H1 (cell line): Measurements from ENCODE around the gene RRM1. TPM values are rescaled to one million over a fixed set of nuclear protein-coding genes. Genes with fewer than 3 reads are reported as not detected.

Experiments
- CTCF ChIA-PET: fragments of 300-600 bp; sonication (Branson Sonifier 250); formaldehyde crosslinking; loops from one replicate; lab custom pipeline; 2021; ENCODE audit not compliant: partially characterized antibody; lab: Charles Lee
- POLR2A ChIA-PET: fragments of 300-600 bp; sonication (Branson Sonifier 250); formaldehyde crosslinking; loops from one replicate; lab custom pipeline; 2021; ENCODE audit warnings: inconsistent platforms; ENCODE audit not compliant: partially characterized antibody; lab: Charles Lee
- DNase-seq, 2 experiments: peaks; one replicate each; pipeline versions ENCODE4 v3.0.0 to v3.0.0-alpha.2; 2010 to 2022; ENCODE audit warnings: low spot score in 2 of 2, low read depth in 1 of 2, mixed read lengths in 1 of 2
- FAIRE-seq: peaks from 2 replicates; lab custom pipeline; 2011; peaks lifted over from hg19 to GRCh38; lab: Jason Lieb, UNC
- H2AFZ ChIP-seq: 2 replicates; pipeline ENCODE4 v1.8.1; 2012; ENCODE audit warnings: low read length, inconsistent platforms
- H2AK5ac ChIP-seq: 2 replicates; pipeline ENCODE4 v1.6.1; 2013; ENCODE audit warnings: low read depth, low read length
- H2BK120ac ChIP-seq: replicated peaks from 2 replicates; pipeline ENCODE3; 2013; ENCODE audit warnings: low read depth, low read length, inconsistent platforms
- H2BK12ac ChIP-seq: 2 replicates; pipeline ENCODE4 v1.6.1; 2013; ENCODE audit warnings: low read depth, low read length
- H2BK15ac ChIP-seq: 2 replicates; pipeline ENCODE4 v1.6.1; 2013; ENCODE audit warnings: low read length
- H2BK20ac ChIP-seq: 2 replicates; pipeline ENCODE4 v1.6.1; 2013; ENCODE audit warnings: low read length
- H2BK5ac ChIP-seq: 2 replicates; pipeline ENCODE4 v1.6.1; 2013; ENCODE audit warnings: low read depth, low read length
- H3K14ac ChIP-seq: 2 replicates; pipeline ENCODE4 v1.6.1; 2013; ENCODE audit warnings: inconsistent platforms; ENCODE audit not compliant: insufficient read length
- H3K18ac ChIP-seq: 2 replicates; pipeline ENCODE4 v1.6.1; 2013; ENCODE audit warnings: low read length; ENCODE audit errors: extremely low read depth
- H3K23ac ChIP-seq: 2 replicates; pipeline ENCODE4 v1.6.1; 2013; ENCODE audit warnings: inconsistent platforms; ENCODE audit not compliant: insufficient read length
- H3K23me2 ChIP-seq: 2 replicates; pipeline ENCODE4 v1.6.1; 2013; ENCODE audit warnings: low read depth, low read length
- H3K27ac ChIP-seq: 2 replicates; pipeline ENCODE4 v1.6.1; 2011; ENCODE audit warnings: low read depth, low read length, inconsistent platforms
- H3K27me3 ChIP-seq, 4 experiments: replicated peaks in 1 of 4; 1 replicate in 1 of 4; 2 replicates in 3 of 4; pipeline versions ENCODE4 v1.6.1 to v1.8.1; 2011 to 2013; ENCODE audit warnings: low read length in 3 of 4, mild to moderate bottlenecking in 3 of 4, inconsistent platforms in 2 of 4, mixed read lengths in 2 of 4, moderate library complexity in 1 of 4; ENCODE audit not compliant: control insufficient read depth in 3 of 4, insufficient read depth in 3 of 4; ENCODE audit errors: extremely low read depth in 1 of 4
- H3K36me3 ChIP-seq, 4 experiments: 2 replicates each; pipeline versions ENCODE4 v1.6.1 to v1.8.1; 2011 to 2013; ENCODE audit warnings: mild to moderate bottlenecking in 4 of 4, low read length in 3 of 4, moderate library complexity in 2 of 4, control low read depth in 1 of 4, inconsistent platforms in 1 of 4; ENCODE audit not compliant: insufficient read depth in 4 of 4, control insufficient read depth in 2 of 4
- H3K4ac ChIP-seq: replicated peaks from 2 replicates; pipeline ENCODE3; 2013; ENCODE audit warnings: low read length, low read depth, mixed read lengths, inconsistent platforms; ENCODE audit not compliant: insufficient read length
- H3K4me1 ChIP-seq, 4 experiments: replicated peaks in 1 of 4; 1 replicate in 1 of 4; 2 replicates in 3 of 4; pipeline versions ENCODE4 v1.6.1 to v1.8.1; 2011 to 2013; ENCODE audit warnings: low read length in 3 of 4, inconsistent platforms in 2 of 4, mixed read lengths in 1 of 4; ENCODE audit not compliant: insufficient read depth in 4 of 4, control insufficient read depth in 3 of 4
- H3K4me2 ChIP-seq, 2 experiments: 2 replicates each; pipeline versions ENCODE4 v1.6.1 to v1.8.1; 2011 to 2013; ENCODE audit warnings: low read depth in 2 of 2, low read length in 2 of 2, control low read depth in 1 of 2, inconsistent platforms in 1 of 2, mild to moderate bottlenecking in 1 of 2; ENCODE audit not compliant: insufficient read depth in 1 of 2
- H3K4me3 ChIP-seq, 4 experiments: fragments of 200-600, 300-600 bp in 1 of 4; sonication (generic), shearing (Covaris generic), sonication (Bioruptor Twin) in 1 of 4; 2 replicates each; pipeline versions ENCODE4 v1.5.1 to v1.8.1; 2011 to 2016; ENCODE audit warnings: low read length in 4 of 4, low read depth in 3 of 4, control low read depth in 2 of 4, inconsistent platforms in 2 of 4, mild to moderate bottlenecking in 2 of 4, mixed read lengths in 1 of 4, moderate library complexity in 1 of 4; ENCODE audit not compliant: insufficient read depth in 2 of 4; ENCODE audit errors: extremely low read depth in 1 of 4
- H3K56ac ChIP-seq: replicated peaks from 2 replicates; pipeline ENCODE3; 2013; ENCODE audit warnings: low read depth, mild to moderate bottlenecking, mixed read lengths, low read length, inconsistent platforms; ENCODE audit not compliant: insufficient read length
- H3K79me1 ChIP-seq: 2 replicates; pipeline ENCODE4 v1.6.1; 2013; ENCODE audit warnings: low read depth, low read length, control low read depth
- H3K79me2 ChIP-seq, 2 experiments: 2 replicates each; pipeline versions ENCODE4 v1.6.1 to v1.8.1; 2012 to 2013; ENCODE audit warnings: low read length in 2 of 2, mild to moderate bottlenecking in 2 of 2, inconsistent platforms in 1 of 2; ENCODE audit not compliant: insufficient read depth in 2 of 2, control insufficient read depth in 1 of 2
- H3K9ac ChIP-seq, 4 experiments: replicated peaks in 1 of 4; 1 replicate in 1 of 4; 2 replicates in 3 of 4; pipeline versions ENCODE4 v1.6.1 to v1.8.1; 2011 to 2013; ENCODE audit warnings: low read depth in 3 of 4, low read length in 3 of 4, control low read depth in 2 of 4, mild to moderate bottlenecking in 2 of 4, moderate library complexity in 2 of 4, inconsistent platforms in 1 of 4; ENCODE audit errors: extremely low read depth in 1 of 4
- H3K9me3 ChIP-seq, 2 experiments: 2 replicates each; pipeline versions ENCODE4 v1.6.1 to v1.8.1; 2012 to 2013; ENCODE audit warnings: mild to moderate bottlenecking in 2 of 2, moderate library complexity in 2 of 2, control low read depth in 1 of 2, inconsistent platforms in 1 of 2, low read depth in 1 of 2, low read length in 1 of 2, mixed read lengths in 1 of 2; ENCODE audit not compliant: insufficient read depth in 2 of 2
- H4K20me1 ChIP-seq, 2 experiments: replicated peaks in 1 of 2; 2 replicates each; pipeline versions ENCODE3 to v1.8.1; 2011 to 2013; ENCODE audit warnings: inconsistent platforms in 2 of 2, low read length in 2 of 2, mild to moderate bottlenecking in 1 of 2; ENCODE audit not compliant: insufficient read depth in 2 of 2, control insufficient read depth in 1 of 2
- H4K5ac ChIP-seq: 2 replicates; pipeline ENCODE4 v1.6.1; 2013; ENCODE audit warnings: low read length, low read depth, mixed read lengths, inconsistent platforms; ENCODE audit not compliant: insufficient read length
- H4K8ac ChIP-seq: 2 replicates; pipeline ENCODE4 v1.8.0; 2013; ENCODE audit warnings: mild to moderate bottlenecking, moderate library complexity, low read length, inconsistent platforms; ENCODE audit not compliant: insufficient read depth; ENCODE audit errors: extremely low read depth
- H4K91ac ChIP-seq: replicated peaks from 2 replicates; pipeline ENCODE3; 2013; ENCODE audit warnings: low read length, mixed read lengths, inconsistent platforms; ENCODE audit not compliant: insufficient read length
- NRF1 ChIP-seq: IDR thresholded peaks from 2 replicates; pipeline ENCODE4 v1.6.1; 2011; ENCODE audit warnings: mild to moderate bottlenecking, low read depth, low read length, improper control_type of control experiment
- WGBS, 2 experiments: shearing (Covaris generic) in 1 of 2; methylation state at CpG; one replicate each; pipeline versions ENCODE4 v1.1.6 to v1.1.7; 2013 to 2015; ENCODE audit warnings: low lambda C conversion rate in 2 of 2, mixed read lengths in 2 of 2, inconsistent platforms in 1 of 2, low coverage in 1 of 2, missing lambda C conversion rate in 1 of 2; ENCODE audit not compliant: insufficient replicate concordance in 2 of 2, insufficient coverage in 1 of 2, insufficient read length in 1 of 2; ENCODE audit errors: extremely low coverage in 1 of 2, missing lambda C conversion rate in 1 of 2; 5-methylcytosine and 5-hydroxymethylcytosine counted together
- polyA plus RNA-seq, 7 experiments: library from polyadenylated mRNA; depleted of rRNA in 3 of 7; stranded (reverse) in 5 of 7; unstranded in 2 of 7; fragments of >200 nt in 5 of 7; fragments of 200-250 nt in 2 of 7; gene quantifications; 1 replicate in 5 of 7; 2 replicates in 1 of 7; 4 replicates in 1 of 7; pipeline versions ENCODE4 v1.2.1 to v1.2.3, GENCODE V29; 2011 to 2013; ENCODE audit warnings: missing spikeins in 2 of 7, mixed read lengths in 2 of 7
- total RNA-seq: library from RNA; stranded (reverse); fragmentation: NEBNext Ultra II Directional; extraction: Animal tissue kit (Norgen Biotek cat#: 25700); gene quantifications from 2 replicates; pipeline ENCODE4 v1.2.1, GENCODE V29; 2021

The RRM1 gene
- total and polyA plus RNA-seq, 2 of the 8 experiments (the other 6 are each of a cell fraction or from before 2014, with no cell fraction given) = 63.6 to 126 TPM

DNA sequence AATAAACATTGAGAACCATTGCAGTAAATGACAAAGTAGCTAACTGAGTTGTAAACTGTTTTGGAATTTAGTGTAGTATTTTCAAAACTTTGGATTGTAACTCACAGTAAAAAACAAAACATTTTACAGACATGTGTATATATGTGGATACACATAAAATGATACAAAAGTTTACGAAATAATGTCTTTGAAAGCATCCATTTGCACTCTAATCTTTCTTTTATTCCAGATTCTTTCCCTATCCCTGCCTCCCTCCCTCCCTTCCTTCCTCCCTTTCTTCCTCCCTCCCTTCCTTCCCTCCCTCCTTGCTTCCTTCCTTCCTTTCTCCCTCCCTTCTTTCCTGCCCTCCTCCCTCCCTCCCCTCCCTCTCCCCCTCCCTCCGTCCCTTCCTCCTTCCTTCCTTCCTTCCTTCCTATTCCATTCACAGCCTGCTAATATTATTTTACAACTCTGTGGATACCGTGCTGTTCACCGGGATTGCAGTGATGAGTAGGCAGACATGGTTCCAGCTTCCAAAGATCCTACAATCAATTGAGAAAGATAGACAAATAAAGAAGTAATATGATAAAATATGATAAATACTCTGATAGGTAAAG lies 3.5 kb downstream of the RRM1 start:
- Histone ChIP-seq H3K23ac (no peak overlapping the region), H2BK5ac (no peak overlapping the region), H3K18ac (no peak overlapping the region), H3K4me1 (peaks cover 0 to 3% (median 2%) of the 10 kb centered on the region in 4 experiments; a peak in 3 of 7 replicates), H3K23me2 (peaks cover 4% of the 10 kb centered on the region; the same call in 1 of the 2 replicates), H3K4me2 (no peak overlapping the region), H4K91ac (no peak overlapping the region), H2BK120ac (no peak overlapping the region), H3K56ac (no peak overlapping the region), H3K27ac (no peak overlapping the region), H2AFZ (no peak overlapping the region), H3K4me3 (no peak overlapping the region), H3K9me3 (no peaks in the 10 kb centered on the region), H3K79me1 (peaks cover 2% of the 10 kb centered on the region; the same call in 1 of the 2 replicates), H2BK20ac (no peak overlapping the region), H3K4ac (no peak overlapping the region), H2AK5ac (no peak overlapping the region), H3K27me3 (no peaks in the 10 kb centered on the region), H4K8ac (no peak overlapping the region), H3K79me2 (peaks cover 0 to 54% of the 10 kb centered on the region in 2 experiments; a peak in 3 of 4 replicates), H3K36me3 (peaks cover 0 to 8% (median 0%) of the 10 kb centered on the region in 4 experiments; a peak in 3 of 8 replicates), H3K14ac (no peak overlapping the region), H2BK12ac (no peak overlapping the region), H4K20me1 (peaks cover 1 to 4% of the 10 kb centered on the region in 2 experiments), H2BK15ac (no peak overlapping the region), H4K5ac (no peak overlapping the region), H3K9ac (no peak overlapping the region)
- FAIRE-seq (no peak), DNase-seq (no peak)
- no peak for TF ChIP-seq NRF1
- ChIA-PET CTCF (interaction anchor here (1.7 kb wide), 1 partner anchor 10 kb away, joined by 6 read pairs; no protein-coding TSS in a partner anchor), POLR2A (no interaction called here)
- 87% methylated on average over 4 of the region's 4 CpGs; no CpG with 5 or more reads in 1 of the 2 experiments for WGBS, 2 experiments
